Psoas muscle (tissue), 8 donors: ENCODE results near the gene DCTPP1. TPM values are rescaled to one million over a fixed set of nuclear protein-coding genes. Genes with fewer than 3 reads are reported as not detected.

ENCODE experiments used
- ATAC-seq, 4 donors: fragments of 200-7000 bp; cut with Tn5 transposase; one replicate each; pipeline ENCODE4 v1.9.1; 2020; ENCODE audit warnings: moderate library complexity in 3 of 4, mild to moderate bottlenecking in 2 of 4
- DNase-seq, 2 donors: peaks; one replicate each; pipeline ENCODE4 v3.0.0-alpha.2; 2020
- H3K27ac ChIP-seq: fragments of 200-600 bp; one replicate; pipeline ENCODE4 v1.8.0; 2022
- H3K27me3 ChIP-seq, 3 donors: fragments of 200-600 bp in 1 of 3; one replicate each; pipeline versions ENCODE4 v1.6.1 to v1.8.0; 2013 to 2022; ENCODE audit warnings: low read length in 2 of 3, mild to moderate bottlenecking in 2 of 3, moderate library complexity in 1 of 3; ENCODE audit not compliant: insufficient read depth in 3 of 3
- H3K36me3 ChIP-seq, 2 donors: fragments of 200-600 bp in 1 of 2; one replicate each; pipeline versions ENCODE4 v1.6.1 to v1.8.0; 2013 to 2022; ENCODE audit warnings: low read depth in 1 of 2, mild to moderate bottlenecking in 1 of 2, moderate library complexity in 1 of 2; ENCODE audit not compliant: insufficient read depth in 1 of 2
- H3K4me1 ChIP-seq: fragments of 200-600 bp; one replicate; pipeline ENCODE4 v1.8.0; 2022
- H3K4me3 ChIP-seq: fragments of 200-600 bp; one replicate; pipeline ENCODE4 v1.8.0; 2022; ENCODE audit warnings: mild to moderate bottlenecking
- H3K9me3 ChIP-seq: fragments of 200-600 bp; one replicate; pipeline ENCODE4 v1.8.0; 2022
- CTCF ChIP-seq: fragments of 200-600 bp; IDR thresholded peaks from one replicate; pipeline ENCODE4 v1.8.0; 2022; ENCODE audit warnings: antibody characterized with exemption
- WGBS, 3 donors: extraction: QIAGEN DNeasy Blood & Tissue Kit; methylation state at CpG; one replicate each; pipeline versions ENCODE4 v1.1.6 to v1.1.7; 2013; 5-methylcytosine and 5-hydroxymethylcytosine counted together
- intact Hi-C, 2 donors: fragments of 100-400 bp; cut with DNase I; formaldehyde crosslinking; loops; one replicate each; pipeline versions ENCODE4 v1.11.0 to v1.14.2; 2022
- polyA plus RNA-seq, 3 donors: library from polyadenylated mRNA; stranded (reverse); fragments of 200-250 nt; gene quantifications; one replicate each; pipeline ENCODE4 v1.2.3, GENCODE V29; 2013
- total RNA-seq, 4 donors: library from RNA; stranded (reverse); fragmentation: NEBNext Ultra II Directional in 2 of 4; extraction: Animal tissue kit (Norgen Biotek cat#: 25700) in 2 of 4; gene quantifications; one replicate each; pipeline versions ENCODE4 v1.2.1 to v1.2.4, GENCODE V29; 2021 to 2023
- donor health status: healthy with polysubstance abuse.
- donor health status: DM: no; HTN: no; CAD: no; lungs with moderate emphysema.
- donor health status: Bipolar disorder and iron deficiency.
- donor health status: healthy.
- donor health status: DM: yes; HTN: yes; CAD: no.
- donor health status: DM: no; HTN: no; CAD: no.
- donor health status: DM: no; HTN: no; CAD: no.
- donor health status: DM: yes; HTN: yes; CAD: no.

The DCTPP1 gene
- total and polyA plus RNA-seq, 7 donors = 23.3 to 84.2 (median 42.2) TPM

- Histone ChIP-seq H3K4me1 (no peaks in the 10 kb centered on the region), H3K27ac (no peak overlapping the region), H3K4me3 (no peak overlapping the region), H3K27me3 (peaks cover 0 to 22% (median 7%) of the 10 kb centered on the region in 3 donors), H3K36me3 (no peaks in the 10 kb centered on the region), H3K9me3 (no peaks in the 10 kb centered on the region)
- TF ChIP-seq CTCF = no peak
- no peak for ATAC-seq
- DNase-seq = no peak
- 83 to 86% (median 84%) methylated on average over 7 of the region's 7 CpGs for WGBS, 3 donors
- intact Hi-C loops = no loop called here
Observed at GRCh38 chr16:30474684-30475083, 44.9 kb upstream of the DCTPP1 start.

- DNase-seq (peak in 1 of 2 donors; percentile 54), ATAC-seq (no peak)
- no peak for TF ChIP-seq CTCF
- intact Hi-C loops = no loop called here
- H3K4me3 ChIP-seq = no peak overlapping the region
- H3K9me3 ChIP-seq = no peaks in the 10 kb centered on the region
- no peak overlapping the region for H3K27ac ChIP-seq
- H3K27me3 ChIP-seq = peaks cover 0 to 22% (median 7%) of the 10 kb centered on the region in 3 donors
- H3K4me1 ChIP-seq = no peaks in the 10 kb centered on the region
- H3K36me3 ChIP-seq = no peaks in the 10 kb centered on the region
- WGBS, 3 donors = 13 to 22% (median 19%) methylated on average over 30 to 35 of the region's 35 CpGs
Observed at GRCh38 chr16:30474074-30474452, 44.2 kb upstream of the DCTPP1 start.

- DNase-seq = no peak
- Histone ChIP-seq H3K36me3 (no peaks in the 10 kb centered on the region), H3K4me1 (no peaks in the 10 kb centered on the region), H3K9me3 (no peaks in the 10 kb centered on the region), H3K27me3 (peaks cover 0 to 22% (median 7%) of the 10 kb centered on the region in 3 donors), H3K4me3 (no peak overlapping the region), H3K27ac (no peak overlapping the region)
- ATAC-seq = no peak
- intact Hi-C loops = no loop called here
- 55 to 65% (median 58%) methylated on average over 16 to 19 of the region's 19 CpGs for WGBS, 3 donors
- TF ChIP-seq CTCF = no peak
Observed at GRCh38 chr16:30473231-30474073, 43.6 kb upstream of the DCTPP1 start.

- TF ChIP-seq CTCF = no peak
- WGBS, 3 donors = 64 to 69% (median 68%) methylated on average over 8 of the region's 8 CpGs
Observed at GRCh38 chr16:30472328-30472942, 42.6 kb upstream of the DCTPP1 start, which contains the start of gene ITGAL. ITGAL (plus strand) TSS chr16:30472742; CDS start chr16:30472838, 96 bp downstream.

More at GRCh38 chr16:30472328-30472942, 42.6 kb upstream of the DCTPP1 start, which contains the start of gene ITGAL:
- no peak within 1 kb of the TSS for H3K27ac ChIP-seq
- H3K4me1 ChIP-seq = no peaks in the 10 kb centered on the region
- peaks cover 0 to 22% (median 7%) of the 10 kb centered on the region in 3 donors for H3K27me3 ChIP-seq
- H3K4me3 ChIP-seq = no peak within 1 kb of the TSS
- DNase-seq (peak; percentile 32 to 60), ATAC-seq (no peak)
- H3K9me3 ChIP-seq = no peaks in the 10 kb centered on the region
- intact Hi-C loops = no loop called here
- H3K36me3 ChIP-seq = no peaks in the 10 kb centered on the region
